ENCODE results near the gene NUAK2.

NUAK2 gene

GRCh38 chr1:205294175-205294917 lies 27.2 kb downstream of the NUAK2 start:
- TF ChIP-seq SUZ12 (IDR thresholded peaks at IDR 0.05; ENCODE audit: extremely low read depth, insufficient read depth, insufficient read length) = no peak
- TF ChIP-seq YY1 (IDR thresholded peaks at IDR 0.05; ENCODE audit: insufficient read depth, insufficient read length) = no peak
- no peak for TF ChIP-seq ZNF274 (IDR thresholded peaks at IDR 0.05; ENCODE audit: low read depth, low read length)
- Histone ChIP-seq H3K36me3 (ENCODE audit: insufficient read depth, insufficient read length, low read length) (no peaks in the 10 kb centered on the region), H3K9ac (ENCODE audit: insufficient read length, low read depth) (peak overlapping the region; percentile 65), H3K4me1 (ENCODE audit: insufficient read depth, insufficient read length) (peaks cover 25% of the 10 kb centered on the region), H3K9me3 (ENCODE audit: insufficient read depth, low read length) (no peaks in the 10 kb centered on the region), H3K4me3 (ENCODE audit: insufficient read length, low read depth) (no peak overlapping the region), H3K27me3 (ENCODE audit: insufficient read depth, insufficient read length) (no peaks in the 10 kb centered on the region)
- peak; percentile 96 for DNase-seq (ENCODE audit: low read depth, low spot score)

GRCh38 chr1:205293350-205294074 lies 28.0 kb downstream of the NUAK2 start:
- no peak for TF ChIP-seq SUZ12 (IDR thresholded peaks at IDR 0.05; ENCODE audit: extremely low read depth, insufficient read depth, insufficient read length)
- no peak for TF ChIP-seq YY1 (IDR thresholded peaks at IDR 0.05; ENCODE audit: insufficient read depth, insufficient read length)
- no peak for TF ChIP-seq ZNF274 (IDR thresholded peaks at IDR 0.05; ENCODE audit: low read depth, low read length)
- H3K36me3 ChIP-seq (ENCODE audit: insufficient read depth, insufficient read length, low read length) = no peaks in the 10 kb centered on the region
- peaks cover 25% of the 10 kb centered on the region for H3K4me1 ChIP-seq (ENCODE audit: insufficient read depth, insufficient read length)
- H3K4me3 ChIP-seq (ENCODE audit: insufficient read length, low read depth) = no peak overlapping the region
- peak overlapping the region; percentile 21 for H3K9ac ChIP-seq (ENCODE audit: insufficient read length, low read depth)
- no peaks in the 10 kb centered on the region for H3K9me3 ChIP-seq (ENCODE audit: insufficient read depth, low read length)
- DNase-seq (ENCODE audit: low read depth, low spot score) = no peak
- H3K27me3 ChIP-seq (ENCODE audit: insufficient read depth, insufficient read length) = no peaks in the 10 kb centered on the region

DNA sequence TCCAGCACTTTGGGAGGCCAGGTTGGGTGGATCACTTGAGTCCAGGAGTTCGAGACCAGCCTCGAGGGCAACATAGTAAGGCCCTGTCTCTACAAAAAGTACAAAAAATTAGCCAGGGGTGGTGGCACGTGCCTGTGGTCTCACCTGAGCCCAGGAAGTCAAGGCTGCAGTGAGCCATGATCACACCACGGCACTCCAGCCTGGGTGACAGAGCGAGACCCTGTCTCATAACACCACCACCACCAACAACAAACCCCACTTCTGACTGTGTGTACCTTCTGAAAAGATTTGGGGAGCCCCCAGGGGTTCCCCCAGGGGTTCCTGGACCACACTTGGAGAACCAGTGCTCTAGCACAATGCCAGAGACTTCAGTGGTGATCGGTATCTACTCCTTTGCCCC lies 29.9 kb downstream of the NUAK2 start:
- no peak for DNase-seq (ENCODE audit: low read depth, low spot score)
- Histone ChIP-seq H3K4me1 (ENCODE audit: insufficient read depth, insufficient read length) (peaks cover 23% of the 10 kb centered on the region), H3K4me3 (ENCODE audit: insufficient read length, low read depth) (no peak overlapping the region), H3K9me3 (ENCODE audit: insufficient read depth, low read length) (no peaks in the 10 kb centered on the region), H3K9ac (ENCODE audit: insufficient read length, low read depth) (no peak overlapping the region), H3K36me3 (ENCODE audit: insufficient read depth, insufficient read length, low read length) (no peaks in the 10 kb centered on the region), H3K27me3 (ENCODE audit: insufficient read depth, insufficient read length) (no peaks in the 10 kb centered on the region)
- TF ChIP-seq YY1 (IDR thresholded peaks at IDR 0.05; ENCODE audit: insufficient read depth, insufficient read length) = no peak
- TF ChIP-seq SUZ12 (IDR thresholded peaks at IDR 0.05; ENCODE audit: extremely low read depth, insufficient read depth, insufficient read length) = no peak
- no peak for TF ChIP-seq ZNF274 (IDR thresholded peaks at IDR 0.05; ENCODE audit: low read depth, low read length)

DNA sequence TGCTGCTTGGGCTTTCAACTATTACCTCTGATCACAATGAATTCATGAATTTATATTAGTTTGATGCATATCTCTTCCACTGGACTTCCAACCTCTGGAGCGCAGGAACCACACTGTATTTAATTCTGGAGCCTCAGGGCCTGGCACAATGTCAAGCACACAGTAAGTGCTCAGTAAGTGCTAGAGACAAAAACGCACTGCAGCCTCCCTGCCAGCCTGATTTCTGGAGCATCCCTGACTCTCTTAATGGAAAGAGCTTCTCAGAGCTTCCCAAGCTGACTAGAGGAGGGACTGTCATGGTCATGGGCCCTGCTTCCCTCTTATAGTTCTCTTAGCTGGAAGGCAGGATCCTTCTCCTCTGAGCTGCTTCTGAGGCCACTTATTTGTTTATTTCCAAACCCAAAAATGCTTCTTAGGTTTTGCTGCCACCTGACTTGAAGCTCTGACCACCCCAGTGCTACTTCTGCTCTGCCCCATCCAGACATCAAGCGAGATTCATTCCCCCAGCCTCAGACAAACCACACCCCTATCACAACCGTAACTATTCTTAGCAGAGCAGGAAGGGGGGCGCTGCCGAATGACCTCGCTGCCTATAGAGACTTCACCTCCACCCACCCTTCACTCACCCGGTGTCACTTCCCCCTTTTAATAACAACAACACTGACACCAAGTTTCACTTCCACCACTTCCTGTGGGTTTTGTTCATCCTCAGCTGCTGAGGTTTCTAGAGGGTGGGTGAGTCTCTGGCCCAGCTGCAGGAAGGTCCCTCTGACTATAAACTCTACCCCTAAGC lies 33.6 kb downstream of the NUAK2 start:
- H3K9ac ChIP-seq (ENCODE audit: insufficient read length, low read depth) = peak overlapping the region; percentile 26
- H3K27me3 ChIP-seq (ENCODE audit: insufficient read depth, insufficient read length) = no peaks in the 10 kb centered on the region
- H3K4me3 ChIP-seq (ENCODE audit: insufficient read length, low read depth) = no peak overlapping the region
- TF ChIP-seq SUZ12 (IDR thresholded peaks at IDR 0.05; ENCODE audit: extremely low read depth, insufficient read depth, insufficient read length) = no peak
- no peak for TF ChIP-seq ZNF274 (IDR thresholded peaks at IDR 0.05; ENCODE audit: low read depth, low read length)
- no peak for TF ChIP-seq YY1 (IDR thresholded peaks at IDR 0.05; ENCODE audit: insufficient read depth, insufficient read length)
- peaks cover 34% of the 10 kb centered on the region for H3K4me1 ChIP-seq (ENCODE audit: insufficient read depth, insufficient read length)
- H3K9me3 ChIP-seq (ENCODE audit: insufficient read depth, low read length) = no peaks in the 10 kb centered on the region
- no peaks in the 10 kb centered on the region for H3K36me3 ChIP-seq (ENCODE audit: insufficient read depth, insufficient read length, low read length)
- no peak for DNase-seq (ENCODE audit: low read depth, low spot score)

GRCh38 chr1:205287076-205287475 lies 34.5 kb downstream of the NUAK2 start:
- Histone ChIP-seq H3K36me3 (ENCODE audit: insufficient read depth, insufficient read length, low read length) (no peaks in the 10 kb centered on the region), H3K9ac (ENCODE audit: insufficient read length, low read depth) (no peak overlapping the region), H3K9me3 (ENCODE audit: insufficient read depth, low read length) (no peaks in the 10 kb centered on the region), H3K27me3 (ENCODE audit: insufficient read depth, insufficient read length) (no peaks in the 10 kb centered on the region), H3K4me1 (ENCODE audit: insufficient read depth, insufficient read length) (peaks cover 31% of the 10 kb centered on the region), H3K4me3 (ENCODE audit: insufficient read length, low read depth) (no peak overlapping the region)
- no peak for TF ChIP-seq YY1 (IDR thresholded peaks at IDR 0.05; ENCODE audit: insufficient read depth, insufficient read length)
- no peak for TF ChIP-seq ZNF274 (IDR thresholded peaks at IDR 0.05; ENCODE audit: low read depth, low read length)
- TF ChIP-seq SUZ12 (IDR thresholded peaks at IDR 0.05; ENCODE audit: extremely low read depth, insufficient read depth, insufficient read length) = no peak
- DNase-seq (ENCODE audit: low read depth, low spot score) = no peak

DNA sequence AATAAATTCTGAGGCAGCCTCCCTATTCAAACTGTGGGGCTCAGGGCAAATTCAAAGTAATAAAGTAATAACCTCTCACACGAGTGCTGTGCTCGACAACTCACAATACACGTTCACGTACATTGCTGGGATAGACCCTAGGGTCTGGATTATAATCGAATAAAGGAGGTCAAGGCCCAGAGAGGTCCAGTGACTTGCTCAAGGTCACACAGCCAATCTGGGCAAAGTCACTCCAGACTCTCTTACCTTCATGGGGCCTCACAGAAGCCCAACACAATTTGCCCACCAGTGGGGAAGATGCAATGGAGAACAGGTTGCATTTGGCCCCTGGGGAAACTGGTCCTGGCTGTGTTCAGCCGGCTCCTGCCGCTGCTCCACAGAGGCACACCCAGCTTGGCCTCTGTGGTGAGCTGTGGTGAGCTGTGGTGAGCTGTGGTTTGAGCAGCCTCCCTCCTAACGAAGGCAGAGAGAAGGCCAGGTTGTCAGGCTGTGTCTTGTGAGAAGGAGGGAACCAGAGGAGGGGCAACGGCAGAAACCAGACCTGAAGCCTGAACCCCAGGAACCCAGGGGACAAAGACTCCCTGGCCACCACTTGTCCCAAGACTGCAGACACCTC lies 35.1 kb downstream of the NUAK2 start:
- no peak for DNase-seq (ENCODE audit: low read depth, low spot score)
- Histone ChIP-seq H3K36me3 (ENCODE audit: insufficient read depth, insufficient read length, low read length) (no peaks in the 10 kb centered on the region), H3K4me1 (ENCODE audit: insufficient read depth, insufficient read length) (peaks cover 29% of the 10 kb centered on the region), H3K4me3 (ENCODE audit: insufficient read length, low read depth) (no peak overlapping the region), H3K27me3 (ENCODE audit: insufficient read depth, insufficient read length) (no peaks in the 10 kb centered on the region), H3K9ac (ENCODE audit: insufficient read length, low read depth) (peak overlapping the region; percentile 11), H3K9me3 (ENCODE audit: insufficient read depth, low read length) (no peaks in the 10 kb centered on the region)
- no peak for TF ChIP-seq SUZ12 (IDR thresholded peaks at IDR 0.05; ENCODE audit: extremely low read depth, insufficient read depth, insufficient read length)
- no peak for TF ChIP-seq ZNF274 (IDR thresholded peaks at IDR 0.05; ENCODE audit: low read depth, low read length)
- no peak for TF ChIP-seq YY1 (IDR thresholded peaks at IDR 0.05; ENCODE audit: insufficient read depth, insufficient read length)

Measured in NT2/D1 (cell line).